A549 treated with GW870086 at 1 μM for 4 hours (cell line): ENCODE results near the gene PLCB2. TPM values are rescaled to one million over a fixed set of nuclear protein-coding genes. Genes with fewer than 3 reads are reported as not detected.

ENCODE experiments used
- total RNA-seq: library from RNA; stranded (reverse); fragments of 200-300 nt; extraction: Qiagen RNA extraction; gene quantifications from 5 replicates; pipeline ENCODE4 v1.2.3, GENCODE V29; 2022; ENCODE audit warnings: low read depth

PLCB2 gene
- total RNA-seq = 0.67 to 1.1 TPM (median 0.83 TPM) in 5 replicates

DNA sequence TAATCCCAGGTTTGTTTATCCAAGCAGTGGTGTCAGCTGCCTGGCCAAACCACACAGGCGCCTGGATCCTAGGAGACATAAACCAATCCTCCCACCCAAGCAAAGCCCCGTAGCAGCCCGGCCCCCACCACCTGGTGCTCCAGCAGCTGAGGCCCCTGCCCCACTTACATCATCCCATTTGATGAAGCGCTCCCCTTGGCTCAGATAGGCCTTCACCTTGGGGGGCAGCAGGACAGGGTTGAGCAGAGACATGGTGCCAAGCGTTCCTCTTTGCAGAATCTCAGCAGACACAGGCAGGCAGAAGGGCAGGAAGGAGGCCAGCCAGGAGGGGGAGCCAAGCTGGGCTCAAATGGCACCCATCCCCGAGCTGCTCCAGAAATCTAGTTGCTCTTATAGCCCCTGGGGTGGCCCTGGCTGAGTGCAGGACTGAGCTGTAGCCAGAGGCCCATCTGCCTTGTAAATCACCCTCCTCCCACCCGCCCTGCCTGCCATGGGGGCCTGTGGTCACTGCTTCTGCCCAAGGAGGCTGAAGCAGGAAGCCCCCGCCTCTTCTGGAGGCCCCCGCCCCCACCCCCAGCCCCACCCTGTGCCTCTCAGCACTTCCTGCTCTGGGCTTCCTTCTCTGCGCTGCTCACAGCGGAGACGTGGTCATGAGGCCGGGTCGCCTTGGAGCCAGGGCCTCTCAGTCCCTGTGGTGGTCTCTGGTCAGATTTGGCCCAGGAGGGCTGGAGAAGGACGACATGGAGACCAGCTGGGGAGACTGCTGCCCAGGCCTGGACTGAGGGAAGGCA, at the start of gene PLCB2:
PLCB2 (minus strand) TSS at position 515 of the 791 bp plus-strand sequence; CDS start at position 252, 263 bp downstream.

GRCh38 chr15:40340740-40341400, 33.1 kb upstream of the PLCB2 start, which contains the start of gene CCDC9B:
Gene CCDC9B (minus strand): TSS chr15:40340939. CDS start chr15:40340819, 120 bp downstream.

GRCh38 chr15:40323239-40323952, 15.7 kb upstream of the PLCB2 start, which contains the start of gene INAFM2:
Gene INAFM2 (plus strand): TSS chr15:40323692. CDS start chr15:40324056, 364 bp downstream.

DNA sequence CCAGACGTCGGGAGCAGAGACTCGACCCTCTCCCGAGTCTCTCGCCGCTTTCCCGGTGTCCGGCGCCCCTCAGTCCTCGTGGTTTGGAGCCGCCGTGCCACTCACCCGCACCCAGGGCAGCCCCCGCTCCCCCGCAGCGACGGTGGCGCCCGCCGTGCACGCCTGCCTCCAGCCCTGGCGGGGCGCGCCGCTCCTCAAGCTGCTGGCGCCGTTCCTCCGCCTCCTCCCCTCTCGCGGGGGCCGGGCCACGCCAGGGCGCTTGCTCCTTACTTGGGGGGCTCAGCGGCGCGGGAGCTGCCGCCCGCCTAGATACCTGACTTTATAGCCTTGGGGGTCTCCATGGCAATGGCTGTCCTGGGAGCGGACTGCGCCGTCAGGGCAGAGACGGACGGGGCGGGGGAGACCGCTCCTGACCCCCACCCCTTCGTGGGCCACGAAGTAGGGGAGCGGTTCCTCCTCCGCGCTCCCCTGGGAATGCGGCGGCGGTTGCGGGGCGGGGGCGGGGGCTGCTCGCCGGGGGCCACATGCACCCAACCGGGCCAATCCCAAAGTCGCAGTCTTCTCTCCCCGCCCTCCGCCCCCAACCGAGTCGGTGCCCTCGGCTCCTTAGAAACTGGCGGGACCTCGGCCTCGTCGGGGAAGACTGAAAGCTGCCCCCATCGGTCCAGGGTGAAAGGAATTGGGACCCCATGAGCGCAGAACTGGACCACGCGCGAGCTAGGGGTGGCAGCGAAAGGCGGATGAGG, 24.7 kb downstream of the PLCB2 start, which contains the start of gene ANKRD63:
ANKRD63 (minus strand) TSS at position 196 of the 746 bp plus-strand sequence. CDS start 478 bp downstream, outside the sequence.

GRCh38 chr15:40238532-40239403, 69.0 kb downstream of the PLCB2 start, which contains the start of gene PAK6:
Gene PAK6 (plus strand): TSS chr15:40239063. CDS start chr15:40264786, 25,723 bp downstream.

Other genes starting within 250 kb of the PLCB2 start
- gene BMF, start 199.1 kb downstream of the PLCB2 start, total RNA-seq = 0.73 to 1.6 TPM (median 1.3 TPM) in 5 replicates
- gene BUB1B, start 146.9 kb downstream of the PLCB2 start, total RNA-seq = 25.4 to 30.8 TPM (median 28.2 TPM) in 5 replicates
- 0.57 to 0.71 TPM (median 0.65 TPM) in 5 replicates for gene PAK6, start 68.9 kb downstream of the PLCB2 start, total RNA-seq
- 0.25 to 0.41 TPM (median 0.37 TPM) in 5 replicates for gene ANKRD63, start 24.9 kb downstream of the PLCB2 start, total RNA-seq
- 4.8 to 6.6 TPM (median 6.3 TPM) in 5 replicates for gene INAFM2, start 15.8 kb upstream of the PLCB2 start, total RNA-seq
- 15.2 to 22.6 TPM (median 18.3 TPM) in 5 replicates for gene CCDC9B, start 33.0 kb upstream of the PLCB2 start, total RNA-seq
- gene PHGR1, start 43.1 kb upstream of the PLCB2 start, total RNA-seq = not detected in 5 replicates
- gene DISP2, start 50.3 kb upstream of the PLCB2 start, total RNA-seq = 0.58 to 2.5 TPM (median 1.6 TPM) in 5 replicates
- 45.0 to 50.7 TPM (median 48.6 TPM) in 5 replicates for gene KNSTRN, start 74.8 kb upstream of the PLCB2 start, total RNA-seq
- gene IVD, start 97.9 kb upstream of the PLCB2 start, total RNA-seq = 10.8 to 13.6 TPM (median 12.5 TPM) in 5 replicates
- 9.6 to 12.3 TPM (median 11.3 TPM) in 5 replicates for gene BAHD1, start 133.0 kb upstream of the PLCB2 start, total RNA-seq
- gene CHST14, start 163.0 kb upstream of the PLCB2 start, total RNA-seq = 14.5 to 20.3 TPM (median 18.7 TPM) in 5 replicates